ENCODE data around the gene DNASE1L2.
"Not testable (repeated sequence)": the region's sequence is repeated elsewhere in the genome, so short reads cannot be mapped to it uniquely, and the experiment has no call there.

The DNASE1L2 gene

DNA sequence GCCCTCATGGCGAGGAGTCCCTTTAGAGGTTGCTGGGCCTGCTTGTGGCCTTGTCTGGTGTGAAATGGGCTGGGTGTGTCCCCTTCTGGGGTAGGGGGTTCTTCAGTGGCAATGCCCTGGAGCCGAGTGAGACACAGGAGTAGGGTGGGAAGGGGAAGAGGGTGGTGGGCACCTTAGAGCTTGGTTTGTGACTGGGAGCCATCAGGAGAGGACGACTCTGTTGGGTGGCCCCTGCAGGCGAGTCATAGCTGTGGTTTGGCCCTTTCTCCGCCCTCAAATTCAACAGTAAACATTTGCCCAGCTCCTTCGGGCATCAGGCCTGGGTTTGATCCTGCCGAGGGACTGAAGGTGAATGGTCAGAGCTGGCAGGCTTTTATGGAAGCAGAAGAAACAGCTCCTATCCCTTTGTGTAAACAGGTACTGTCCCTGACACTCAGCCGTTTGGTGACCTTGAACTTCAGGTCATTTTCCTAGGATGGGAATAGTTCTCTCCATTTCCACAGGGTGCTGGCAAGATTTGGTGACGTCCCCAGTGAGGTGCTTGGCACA is 9.9 kb upstream of the DNASE1L2 start:
- FAIRE-seq, result no peak

DNA sequence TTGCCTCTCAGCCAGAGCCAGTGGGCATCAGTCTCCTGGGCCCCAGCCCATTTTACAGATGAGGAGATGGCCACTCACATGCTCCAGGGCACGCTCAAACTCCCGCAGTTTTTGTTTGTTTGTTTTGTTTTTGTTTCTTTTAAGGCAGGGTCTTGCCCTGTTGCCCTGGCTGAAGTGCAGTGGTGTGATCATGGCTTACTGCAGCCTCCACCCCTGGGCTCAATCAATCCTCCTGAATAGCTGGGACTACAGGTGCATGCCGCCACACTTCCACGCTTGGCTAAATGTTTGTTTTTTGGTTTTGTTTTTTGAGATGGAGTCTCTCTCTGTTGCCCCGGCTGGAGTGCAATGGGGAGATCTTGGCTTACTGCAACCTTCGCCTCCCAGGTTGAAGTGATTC is 9.3 kb upstream of the DNASE1L2 start:
- FAIRE-seq, result no peak

DNA sequence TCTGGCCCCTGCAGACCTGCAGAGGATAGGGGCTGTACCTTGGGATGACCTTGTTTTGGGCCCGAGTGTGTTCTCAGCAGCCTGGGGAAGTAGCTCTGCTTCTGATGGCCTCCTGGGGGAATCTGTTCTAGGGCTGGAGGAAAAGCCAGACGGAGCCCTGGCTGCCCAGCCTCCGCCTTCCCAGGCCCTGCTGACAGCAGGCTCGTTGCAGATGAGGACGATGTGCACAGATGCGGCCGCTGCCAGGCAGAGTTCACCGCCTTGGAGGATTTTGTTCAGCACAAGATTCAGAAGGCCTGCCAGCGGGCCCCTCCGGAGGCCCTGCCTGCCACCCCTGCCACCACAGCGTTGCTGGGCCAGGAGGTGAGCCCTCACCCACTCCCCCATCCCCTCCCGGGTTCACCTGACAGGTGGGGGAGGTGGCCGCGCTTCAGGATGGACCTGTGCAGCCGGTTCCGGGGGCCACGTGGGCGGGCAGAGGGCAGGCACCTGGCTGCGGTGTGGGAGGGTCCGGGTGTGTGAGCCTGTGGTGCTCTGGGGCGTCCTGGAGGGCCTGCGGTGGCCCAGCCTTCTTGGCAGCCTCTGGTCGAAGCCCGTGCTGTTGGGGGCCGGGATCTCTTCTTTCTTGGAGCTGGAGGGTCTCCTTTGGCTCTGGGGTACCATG is 8.0 kb upstream of the DNASE1L2 start:
- FAIRE-seq, result no peak

DNA sequence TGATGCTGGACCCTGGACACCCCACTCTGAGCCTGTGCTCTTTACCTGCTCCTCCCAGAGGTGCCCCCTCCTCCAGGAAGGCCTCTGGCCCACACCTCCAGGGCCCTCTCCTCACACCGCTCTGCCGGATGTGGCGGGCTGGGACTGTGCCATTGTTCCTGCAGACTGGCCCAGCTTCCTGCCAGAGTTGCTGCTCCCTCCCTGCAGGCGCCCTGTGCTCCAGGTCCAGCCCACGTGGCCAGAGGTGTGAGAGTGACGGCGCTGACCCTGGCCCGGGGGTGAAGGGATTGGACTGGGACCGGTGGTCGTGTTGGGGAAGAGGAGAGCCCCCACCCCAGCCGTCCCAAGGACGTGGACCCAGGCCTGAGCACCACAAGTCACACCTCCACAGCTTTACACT is 7.2 kb upstream of the DNASE1L2 start:
- no peak for FAIRE-seq

DNA sequence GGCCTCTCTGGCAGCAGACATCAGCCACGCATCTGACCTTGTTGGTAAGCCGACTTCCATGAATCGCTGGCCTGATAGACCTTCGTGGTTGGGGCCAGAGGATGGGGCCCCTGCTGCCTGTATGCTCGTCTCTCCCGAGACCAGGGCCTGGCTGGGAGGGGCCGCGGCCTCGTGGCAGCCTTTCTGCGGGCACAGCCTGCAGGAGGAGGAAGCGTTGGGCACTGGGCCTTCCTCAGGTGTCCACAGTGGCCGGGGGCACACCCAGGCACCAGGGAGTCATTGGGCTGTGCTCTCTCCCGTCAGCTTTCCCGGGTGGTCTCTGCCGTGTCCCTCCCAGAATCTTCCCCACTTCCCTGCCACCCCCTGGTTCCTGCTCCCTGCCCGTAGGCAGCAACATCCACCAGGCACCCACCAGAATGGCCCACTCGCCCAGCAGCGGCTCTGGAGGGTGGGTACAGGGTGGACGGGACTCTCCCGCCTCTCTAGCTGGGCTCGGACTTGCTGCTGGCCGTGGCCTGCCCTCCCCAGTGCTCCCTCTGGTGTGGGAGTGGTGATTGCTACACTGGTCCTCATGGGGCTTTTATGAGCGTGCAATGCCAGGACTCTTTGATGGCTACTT is 6.5 kb upstream of the DNASE1L2 start:
- FAIRE-seq, result no peak

DNA sequence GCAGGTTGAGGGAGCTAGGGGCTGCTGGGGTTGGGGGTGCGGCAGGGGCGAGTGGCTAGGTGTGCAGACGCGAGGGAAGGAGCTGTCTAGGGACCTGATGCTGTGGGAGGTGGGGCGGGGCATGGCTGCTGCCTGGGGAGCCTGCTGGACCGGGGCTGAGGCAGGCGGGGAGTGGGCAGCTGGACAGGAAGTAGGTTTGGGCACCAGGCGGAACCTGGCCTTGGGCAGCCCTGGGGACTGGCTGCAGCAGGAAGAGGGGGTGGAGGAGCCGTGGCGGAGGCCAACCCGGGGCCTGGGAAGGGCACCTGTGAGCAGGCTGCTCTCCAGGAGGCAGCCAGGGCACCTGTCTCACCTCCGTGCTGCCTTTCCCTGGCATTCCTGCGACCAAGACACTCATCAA is 5.9 kb upstream of the DNASE1L2 start:
- FAIRE-seq, result no peak

DNA sequence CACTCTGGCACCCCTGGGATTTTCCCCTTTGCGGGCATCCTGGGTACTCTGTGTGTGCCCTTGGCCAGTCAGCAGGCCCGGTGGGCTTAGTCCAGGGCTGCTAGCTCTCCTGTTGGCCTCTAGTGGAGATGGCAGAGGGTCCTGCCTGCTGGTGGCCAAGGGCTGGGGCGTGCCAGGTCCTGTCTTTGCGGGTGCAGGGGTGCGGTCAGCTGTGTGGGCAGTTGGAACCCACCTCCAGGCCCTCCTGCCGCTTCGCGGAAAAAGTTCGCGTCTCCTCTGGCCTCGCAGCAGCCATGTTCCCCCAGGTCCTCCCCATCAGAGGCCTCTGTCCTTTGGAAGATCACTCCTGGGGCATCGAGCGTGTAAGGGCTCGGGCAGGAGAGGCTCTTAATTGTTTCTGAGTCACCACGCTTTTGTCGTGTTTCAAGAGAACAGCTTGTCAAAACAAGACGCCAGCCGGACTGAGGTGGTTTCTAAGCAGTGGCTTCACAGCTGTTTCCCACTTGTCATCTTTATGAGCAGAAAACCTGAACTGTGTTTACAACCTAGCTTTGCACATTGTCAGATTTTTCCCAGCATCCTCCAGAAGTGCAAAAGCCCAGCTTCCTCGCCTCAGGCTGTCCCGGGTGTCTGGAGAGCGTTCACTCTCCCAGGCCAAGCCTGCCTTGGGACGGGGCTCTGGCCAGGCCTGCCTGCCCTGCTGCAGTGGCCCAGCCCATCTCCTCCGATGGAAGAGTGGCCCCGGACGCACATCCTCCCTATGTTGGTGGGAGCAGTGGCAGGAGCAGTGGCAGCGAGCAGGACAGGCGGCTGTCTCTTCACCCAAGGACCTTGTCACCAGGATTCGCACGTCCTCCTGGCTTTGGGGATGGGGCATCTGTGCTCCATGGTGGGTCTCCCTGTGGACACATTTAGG is 5.0 kb upstream of the DNASE1L2 start:
- no peak for FAIRE-seq

DNA sequence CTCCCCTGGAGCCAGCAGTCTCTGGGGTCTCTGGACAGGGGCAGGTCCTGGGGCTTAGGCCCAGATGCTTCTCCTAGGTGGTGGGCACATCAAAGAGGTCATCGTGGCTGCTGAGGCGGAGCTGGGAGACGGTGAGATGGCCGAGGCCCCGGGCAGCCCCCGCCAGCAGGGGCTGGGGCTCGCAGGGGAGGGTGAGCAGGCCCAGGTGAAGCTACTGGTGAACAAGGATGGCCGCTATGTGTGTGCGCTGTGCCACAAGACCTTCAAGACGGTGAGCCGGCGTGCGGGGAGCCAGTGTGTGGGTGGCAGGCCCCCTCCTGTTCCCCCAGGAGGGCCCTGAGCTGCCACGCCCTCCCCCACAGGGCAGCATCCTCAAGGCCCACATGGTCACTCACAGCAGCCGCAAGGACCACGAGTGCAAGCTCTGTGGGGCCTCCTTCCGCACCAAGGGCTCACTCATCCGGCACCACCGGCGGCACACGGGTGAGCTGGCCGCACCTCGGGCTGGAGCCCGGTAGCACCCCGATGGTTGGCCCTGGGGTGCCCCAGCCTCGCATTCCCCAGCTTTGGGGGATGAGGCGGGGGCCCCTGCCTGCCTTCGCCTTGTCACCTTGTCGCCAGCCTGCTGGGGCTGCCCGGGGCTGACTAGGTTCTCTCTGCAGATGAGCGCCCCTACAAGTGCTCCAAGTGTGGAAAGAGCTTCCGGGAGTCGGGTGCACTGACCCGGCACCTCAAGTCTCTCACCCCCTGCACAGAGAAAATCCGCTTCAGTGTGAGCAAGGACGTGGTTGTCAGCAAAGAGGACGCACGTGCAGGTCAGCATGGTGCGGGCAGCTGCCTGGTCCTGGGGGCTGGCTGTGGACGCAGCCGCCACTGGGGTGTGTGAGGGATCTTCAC is 3.9 kb upstream of the DNASE1L2 start:
- no peak for FAIRE-seq

DNA sequence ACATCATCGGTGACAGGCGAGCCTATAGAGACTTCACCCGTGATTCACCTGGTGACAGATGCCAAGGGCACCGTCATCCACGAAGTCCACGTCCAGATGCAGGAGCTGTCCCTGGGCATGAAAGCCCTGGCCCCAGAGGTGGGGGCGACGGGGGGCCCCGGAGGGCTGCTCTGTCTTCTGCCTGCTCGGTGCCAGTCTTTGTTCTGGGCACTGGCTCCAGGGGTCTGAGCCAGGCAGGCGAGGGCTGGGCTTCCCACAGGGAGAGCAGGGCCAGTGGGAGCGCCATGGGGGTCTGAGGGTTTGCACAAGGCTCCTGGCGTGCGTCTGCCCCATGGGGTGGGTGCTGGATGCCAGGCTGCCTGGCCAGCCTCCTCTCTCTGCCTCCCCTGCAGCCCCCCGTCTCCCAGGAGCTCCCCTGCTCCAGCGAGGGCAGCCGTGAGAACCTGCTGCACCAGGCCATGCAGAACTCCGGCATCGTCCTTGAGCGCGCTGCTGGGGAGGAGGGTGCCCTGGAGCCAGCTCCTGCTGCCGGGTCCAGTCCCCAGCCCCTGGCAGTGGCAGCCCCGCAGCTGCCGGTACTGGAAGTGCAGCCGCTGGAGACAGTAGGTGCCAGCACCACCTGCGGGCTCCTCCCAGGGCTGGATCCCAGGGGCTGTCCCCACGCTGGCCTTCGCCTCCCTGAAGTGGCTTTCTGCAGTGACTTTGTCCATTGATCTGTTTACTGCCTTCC is 3.0 kb upstream of the DNASE1L2 start:
- FAIRE-seq, result no peak

DNA sequence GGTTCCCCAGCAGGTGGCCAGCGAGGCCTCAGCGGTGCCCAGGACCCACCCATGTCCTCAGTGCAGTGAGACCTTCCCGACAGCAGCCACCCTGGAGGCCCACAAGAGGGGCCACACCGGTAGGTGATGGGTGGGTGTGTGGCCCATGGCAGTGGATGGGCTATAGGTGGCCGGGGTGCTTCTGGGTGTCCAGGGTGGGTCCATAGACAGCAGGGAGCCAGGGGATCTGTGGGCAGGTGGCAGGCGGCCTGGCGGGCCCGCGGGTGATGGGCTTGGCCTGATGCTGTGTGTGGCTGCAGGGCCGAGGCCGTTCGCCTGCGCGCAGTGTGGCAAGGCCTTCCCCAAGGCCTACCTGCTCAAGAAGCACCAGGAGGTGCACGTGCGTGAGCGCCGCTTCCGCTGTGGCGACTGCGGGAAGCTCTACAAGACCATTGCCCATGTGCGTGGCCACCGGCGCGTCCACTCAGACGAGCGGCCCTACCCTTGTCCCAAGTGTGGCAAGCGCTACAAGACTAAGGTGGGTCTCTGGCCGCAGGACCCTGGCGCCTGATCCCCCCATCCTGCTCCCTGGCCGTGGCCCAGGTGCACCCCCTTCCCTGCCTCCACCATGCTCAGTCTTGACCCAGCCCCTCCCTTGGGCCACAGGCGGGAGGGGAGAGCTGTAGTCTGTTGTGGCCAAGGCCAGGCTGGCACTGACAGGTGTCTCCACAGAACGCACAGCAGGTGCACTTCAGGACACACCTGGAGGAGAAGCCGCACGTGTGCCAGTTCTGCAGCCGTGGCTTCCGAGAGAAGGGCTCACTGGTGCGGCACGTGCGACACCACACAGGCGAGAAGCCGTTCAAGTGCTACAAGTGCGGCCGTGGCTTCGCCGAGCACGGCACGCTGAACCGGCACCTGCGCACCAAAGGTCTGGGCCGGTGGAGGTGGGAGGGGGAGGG is 2.1 kb upstream of the DNASE1L2 start:
- FAIRE-seq, result no peak

DNA sequence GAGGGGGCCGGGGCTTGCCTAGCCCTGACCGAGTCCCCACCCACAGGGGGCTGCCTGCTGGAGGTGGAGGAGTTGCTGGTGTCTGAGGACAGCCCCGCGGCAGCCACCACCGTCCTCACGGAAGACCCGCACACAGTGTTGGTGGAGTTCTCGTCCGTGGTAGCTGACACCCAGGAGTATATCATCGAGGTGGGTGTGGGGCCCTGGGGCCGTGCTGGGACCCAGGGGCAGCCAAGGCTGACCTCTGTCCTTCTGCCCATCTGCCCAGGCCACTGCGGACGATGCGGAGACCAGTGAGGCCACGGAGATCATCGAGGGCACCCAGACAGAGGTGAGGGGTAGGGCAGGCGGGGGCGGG is 1.5 kb upstream of the DNASE1L2 start:
- no peak for FAIRE-seq

DNA sequence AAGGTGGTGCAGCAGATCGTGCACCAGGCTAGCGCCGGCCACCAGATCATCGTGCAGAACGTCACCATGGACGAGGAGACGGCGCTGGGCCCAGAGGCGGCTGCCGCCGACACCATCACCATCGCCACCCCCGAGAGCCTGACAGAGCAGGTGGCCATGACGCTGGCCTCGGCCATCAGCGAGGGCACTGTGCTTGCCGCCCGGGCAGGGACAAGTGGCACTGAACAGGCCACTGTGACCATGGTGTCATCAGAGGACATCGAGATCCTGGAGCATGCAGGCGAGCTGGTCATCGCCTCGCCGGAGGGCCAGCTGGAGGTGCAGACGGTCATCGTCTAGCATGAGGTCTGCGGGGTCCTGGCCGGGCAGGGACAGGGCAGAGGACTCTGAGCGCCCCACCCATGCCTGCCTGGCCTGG is 1.0 kb upstream of the DNASE1L2 start:
- no peak for FAIRE-seq

DNA sequence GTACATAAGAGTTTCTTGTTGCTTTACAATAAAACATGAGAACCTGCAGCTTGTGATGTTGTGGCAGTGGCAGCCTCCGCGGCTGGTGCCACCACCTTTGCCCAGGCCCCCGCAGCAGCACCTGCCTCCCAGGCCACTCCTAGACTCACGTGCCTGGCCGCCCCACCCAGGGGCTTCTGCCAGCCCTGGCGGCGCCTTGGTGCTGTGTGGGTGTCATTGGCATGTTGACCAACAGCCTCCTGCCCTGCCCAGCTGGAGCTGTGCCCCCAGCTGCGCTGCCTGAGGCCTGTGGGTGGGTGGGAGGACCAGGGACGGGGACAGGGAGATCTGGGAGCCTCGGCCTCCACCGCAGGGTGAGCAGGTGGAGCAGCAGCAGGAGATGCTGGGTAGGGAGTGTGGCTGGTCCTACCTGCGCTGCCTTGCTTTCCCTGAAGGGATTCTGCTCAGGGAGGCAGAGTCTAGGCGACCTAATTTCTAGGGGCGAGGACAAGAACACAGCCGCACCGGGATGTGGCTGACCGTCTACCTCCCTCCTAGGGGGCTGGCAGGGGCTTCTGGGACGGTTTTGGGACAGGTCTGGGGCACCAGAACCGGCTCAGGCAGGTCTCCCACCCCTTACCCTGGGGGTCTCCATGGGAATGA is 428 bp upstream of the DNASE1L2 start:
- no peak for FAIRE-seq

DNA sequence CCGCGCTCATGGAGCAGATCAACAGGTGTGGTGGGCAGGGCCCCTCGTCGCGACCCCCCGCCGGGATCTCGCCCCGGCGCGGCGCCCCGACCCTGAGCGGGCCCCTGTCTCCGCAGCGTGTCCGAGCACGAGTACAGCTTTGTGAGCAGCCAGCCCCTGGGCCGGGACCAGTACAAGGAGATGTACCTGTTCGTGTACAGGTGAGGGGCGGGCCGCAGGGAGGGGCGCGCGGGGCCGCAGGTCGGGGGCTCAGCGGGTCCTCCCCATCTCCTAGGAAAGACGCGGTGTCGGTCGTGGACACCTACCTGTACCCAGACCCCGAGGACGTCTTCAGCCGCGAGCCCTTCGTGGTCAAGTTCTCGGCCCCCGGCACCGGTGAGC is 848 bp downstream of the DNASE1L2 start:
- no peak for FAIRE-seq

DNA sequence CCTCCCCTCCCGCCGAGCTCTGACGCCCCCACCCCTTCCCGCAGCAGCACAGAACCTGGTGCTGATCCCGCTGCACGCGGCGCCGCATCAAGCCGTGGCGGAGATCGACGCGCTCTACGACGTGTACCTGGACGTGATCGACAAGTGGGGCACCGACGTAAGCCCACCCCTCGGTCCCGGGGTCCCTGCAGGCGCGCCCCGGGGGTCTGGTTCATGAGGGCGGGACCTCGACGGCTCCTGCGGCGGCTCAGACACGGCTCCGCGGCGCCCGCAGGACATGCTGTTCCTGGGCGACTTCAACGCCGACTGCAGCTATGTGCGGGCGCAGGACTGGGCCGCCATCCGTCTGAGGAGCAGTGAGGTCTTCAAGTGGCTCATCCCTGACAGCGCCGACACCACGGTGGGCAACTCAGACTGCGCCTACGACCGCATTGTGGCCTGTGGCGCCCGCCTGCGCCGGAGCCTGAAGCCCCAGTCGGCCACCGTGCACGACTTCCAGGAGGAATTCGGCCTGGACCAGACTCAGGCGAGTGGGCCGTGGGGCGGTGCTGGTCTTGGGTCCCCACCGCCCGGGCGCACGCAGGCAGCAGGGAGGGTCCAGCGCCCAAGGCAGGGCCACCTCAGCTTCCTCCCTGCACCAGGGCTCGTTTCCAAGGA is 1.4 kb downstream of the DNASE1L2 start:
- no peak for FAIRE-seq

DNA sequence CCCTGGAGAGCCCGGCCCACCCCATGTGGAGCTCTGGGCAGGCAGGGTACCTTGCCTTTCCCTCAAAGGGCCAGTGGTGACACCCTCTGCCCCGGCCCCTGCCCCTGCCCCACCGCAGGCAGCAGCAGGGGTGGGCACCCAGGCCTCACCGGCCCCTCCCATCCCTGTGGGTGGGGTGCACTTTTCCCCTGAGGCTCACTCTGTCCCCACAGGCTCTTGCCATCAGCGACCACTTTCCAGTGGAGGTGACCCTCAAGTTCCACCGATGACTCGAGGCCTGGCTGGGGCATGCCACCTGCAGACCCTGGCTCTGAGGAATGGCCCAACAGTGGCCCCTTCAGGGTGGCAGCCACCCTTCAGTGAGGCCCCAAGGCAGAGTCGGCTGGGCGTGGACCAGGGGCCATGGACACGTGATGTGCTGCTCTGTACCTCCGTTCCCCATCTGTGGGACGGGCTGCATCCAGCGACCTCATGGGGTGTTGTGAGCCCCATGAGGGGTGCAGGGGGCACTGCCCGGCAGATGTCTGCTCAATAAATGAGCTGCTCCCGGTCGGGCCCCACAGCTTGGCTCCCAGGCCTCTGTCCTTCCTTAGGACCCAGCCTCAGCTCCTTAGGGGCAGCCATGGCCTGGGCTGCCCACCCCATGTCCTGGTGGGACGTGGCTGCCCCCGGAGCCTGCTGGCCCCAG is 2.0 kb downstream of the DNASE1L2 start:
- FAIRE-seq, result no peak

DNA sequence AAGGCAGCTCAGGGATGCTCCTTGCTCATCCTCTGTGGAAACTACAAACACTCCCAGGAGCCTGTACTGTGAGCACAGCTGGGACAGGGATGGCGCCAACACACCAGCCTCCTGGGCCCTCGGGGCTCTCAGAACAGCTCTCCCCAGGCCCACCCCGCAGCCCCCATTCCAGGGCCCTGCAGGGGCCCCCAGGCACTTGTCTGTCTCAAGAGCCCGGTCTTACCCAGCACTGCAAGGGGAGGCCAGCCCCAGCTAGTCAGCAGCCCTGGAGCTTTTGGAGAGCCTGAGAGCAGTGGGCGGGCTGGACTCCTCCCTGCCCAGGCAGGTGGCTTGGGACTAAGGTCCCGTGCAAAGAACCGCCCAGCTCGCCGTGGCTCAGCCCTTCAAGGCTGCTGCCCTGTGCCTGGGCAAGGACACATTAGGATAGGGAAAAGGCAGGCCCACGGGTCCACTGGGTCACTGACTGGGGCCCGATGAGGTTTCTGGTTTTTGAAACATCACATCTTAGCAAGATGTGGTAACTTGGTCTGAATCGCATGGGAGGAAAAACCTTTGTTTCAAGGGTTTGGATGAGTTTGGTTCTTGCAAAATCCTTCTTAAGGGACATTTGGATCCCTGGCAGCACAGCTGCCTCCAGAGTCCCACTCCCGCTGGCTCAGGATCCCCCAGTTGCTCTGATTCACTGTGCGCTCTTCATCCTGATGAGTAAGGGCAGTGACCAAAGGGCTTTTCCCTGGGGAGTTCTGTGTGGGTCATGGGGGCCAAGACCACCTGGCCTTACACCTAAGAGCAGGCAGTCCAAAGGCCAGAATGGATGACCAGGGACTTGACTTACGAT is 2.8 kb downstream of the DNASE1L2 start:
- FAIRE-seq, result no peak

DNA sequence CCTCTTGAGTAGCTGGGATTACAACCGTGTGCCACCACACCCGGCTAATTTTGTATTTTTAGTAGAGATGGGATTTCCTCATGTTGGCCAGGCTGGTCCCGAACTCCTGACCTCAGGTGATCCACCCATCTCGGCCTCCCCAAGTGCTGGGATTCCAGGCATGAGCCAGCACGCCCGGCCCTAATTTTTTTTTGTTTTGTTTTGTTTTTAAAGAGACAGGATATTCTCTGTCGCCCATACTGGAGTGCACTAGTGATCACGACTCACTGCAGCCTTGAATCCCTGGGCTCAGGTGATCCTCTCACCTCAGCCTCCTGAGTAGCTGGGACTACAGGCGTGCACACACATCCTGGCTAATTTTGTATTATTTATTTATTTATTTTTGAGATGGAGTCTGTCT is 4.1 kb downstream of the DNASE1L2 start:
- FAIRE-seq, result not testable (repeated sequence)

All from colon (tissue), 2 donors.